Stimulated activated CD8-positive, alpha-beta memory T cell treated with anti-CD3 and anti-CD28 coated beads, Interleukin-12 subunit alpha, Interleukin-12 subunit beta, amount 100 ng/mL, for 1 hour (primary cell): Measurements from ENCODE around the gene PVALEF.

Experiments
- DNase-seq: peaks from one replicate; pipeline ENCODE4 v3.0.0-alpha.2; 2020; ENCODE audit warnings: low read depth

The PVALEF gene

GRCh38 chr17:81165246-81166032, at the start of gene PVALEF:
Gene PVALEF, plus strand, starts transcription at chr17:81165507. Its CDS starts 15,720 bp downstream, at chr17:81181227.
- DNase-seq, result no peak

GRCh38 chr17:81115749-81116464, 49.4 kb upstream of the PVALEF start:
- DNase-seq, result no peak

DNA sequence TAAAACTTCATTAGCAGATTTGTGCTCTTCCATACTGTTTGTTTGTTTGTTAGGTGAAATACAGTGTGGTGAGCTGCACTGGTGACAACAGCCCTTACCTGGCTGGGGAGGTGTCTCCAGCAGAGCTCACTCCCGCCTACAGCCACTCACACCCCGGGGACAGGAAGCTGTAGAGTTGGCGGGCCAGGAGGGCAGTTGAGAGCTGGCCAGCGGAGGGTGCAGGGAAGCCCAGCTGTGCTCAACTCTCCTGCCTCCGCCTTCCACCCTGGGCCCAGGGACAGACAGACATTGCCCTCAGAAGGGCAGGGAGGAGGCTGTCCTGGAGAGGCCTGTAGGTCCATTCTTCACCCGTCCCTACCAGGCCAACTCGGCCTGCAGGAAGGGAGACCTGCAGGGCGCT, 48.6 kb upstream of the PVALEF start:
- DNase-seq, result no peak

GRCh38 chr17:81117672-81118198, 47.6 kb upstream of the PVALEF start:
- no peak for DNase-seq

DNA sequence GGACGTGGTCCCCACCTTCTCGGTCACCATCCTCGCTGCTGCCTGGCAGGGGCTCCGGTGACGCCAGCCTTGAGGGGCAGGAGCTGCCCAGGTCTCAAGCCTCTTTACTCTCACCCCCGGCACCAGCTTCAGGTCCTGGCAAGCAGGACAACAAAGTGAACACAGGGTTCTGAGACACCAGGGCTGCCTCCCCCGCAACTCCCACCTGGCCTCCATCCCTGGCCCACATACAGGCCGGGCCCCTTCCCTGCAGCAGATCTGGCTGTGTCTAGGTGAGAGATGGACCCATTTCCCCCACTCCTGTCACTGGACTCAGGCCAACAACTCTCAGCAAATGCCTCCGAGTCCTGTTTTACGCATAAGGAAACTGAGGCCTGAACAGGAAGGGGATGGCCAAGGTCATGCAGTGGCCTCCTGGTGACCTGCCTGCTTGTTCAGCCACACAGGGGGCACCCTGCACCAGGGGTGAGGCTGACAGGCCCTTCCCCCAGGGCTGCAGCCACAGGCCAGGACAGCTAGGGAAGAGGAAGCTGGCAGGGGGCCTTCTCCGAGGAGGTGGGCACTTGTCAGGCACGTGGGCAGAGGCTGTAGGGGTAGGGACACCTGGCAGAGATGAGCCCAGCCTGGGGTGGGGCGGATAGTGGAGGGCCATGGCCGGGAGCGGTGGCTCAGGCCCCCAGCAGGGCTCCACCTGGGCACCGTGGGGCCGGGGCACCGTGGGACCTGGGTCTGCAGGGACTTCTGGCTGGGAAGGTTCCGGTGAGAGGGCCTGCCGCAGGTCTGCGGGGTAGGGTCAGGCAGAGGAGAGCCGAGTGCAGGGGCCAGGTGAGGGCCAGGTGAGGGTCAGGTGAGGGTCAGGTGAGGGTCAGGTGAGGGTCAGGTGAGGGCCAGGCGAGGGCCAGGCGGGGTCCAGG, 46.7 kb upstream of the PVALEF start:
- no peak for DNase-seq

DNA sequence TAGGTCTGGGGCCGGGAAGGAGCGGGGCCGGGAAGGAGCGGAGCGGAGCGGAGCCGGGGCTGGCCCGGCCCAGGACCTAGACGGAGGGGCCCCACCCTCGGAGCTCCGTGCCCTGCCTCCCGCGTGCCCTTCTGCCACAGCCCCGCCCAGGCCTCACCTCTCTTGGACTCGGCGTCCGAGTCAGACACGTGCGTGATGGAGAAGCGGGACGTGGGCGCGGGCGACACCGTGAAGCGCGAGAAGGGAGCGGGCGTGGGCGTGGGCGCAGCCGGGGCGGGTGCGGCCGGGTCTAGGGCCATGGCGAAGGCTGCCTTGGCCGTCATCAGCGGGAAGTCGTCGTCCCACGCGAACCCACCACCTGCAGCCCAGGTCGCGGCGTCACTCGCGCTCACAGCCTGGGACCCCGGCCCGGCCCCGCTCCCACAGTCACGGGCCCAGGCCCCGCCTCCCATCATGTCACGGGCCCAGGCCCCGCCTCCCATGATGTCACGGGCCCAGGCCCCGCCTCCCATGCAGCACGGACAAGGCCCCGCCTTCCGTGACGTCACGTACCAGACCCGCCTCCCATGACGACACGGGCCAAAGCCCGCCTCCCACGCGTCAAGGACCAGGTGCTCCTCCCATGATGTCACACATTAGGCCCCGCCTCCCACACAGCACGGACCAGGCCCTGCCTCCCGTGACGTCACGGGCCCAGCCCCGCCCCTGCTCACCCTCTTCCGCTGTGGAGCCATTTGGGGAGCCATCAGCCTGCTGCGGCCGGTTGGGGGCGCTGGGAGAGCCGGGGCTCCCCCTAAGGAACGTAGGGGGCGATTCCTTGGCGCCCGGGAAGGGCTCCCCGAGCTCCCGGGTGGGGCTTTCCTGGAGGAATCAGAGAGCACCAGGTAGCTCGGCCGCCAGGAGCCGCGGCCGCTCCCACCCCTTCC, 45.8 kb upstream of the PVALEF start:
- DNase-seq, result peak; percentile 61

DNA sequence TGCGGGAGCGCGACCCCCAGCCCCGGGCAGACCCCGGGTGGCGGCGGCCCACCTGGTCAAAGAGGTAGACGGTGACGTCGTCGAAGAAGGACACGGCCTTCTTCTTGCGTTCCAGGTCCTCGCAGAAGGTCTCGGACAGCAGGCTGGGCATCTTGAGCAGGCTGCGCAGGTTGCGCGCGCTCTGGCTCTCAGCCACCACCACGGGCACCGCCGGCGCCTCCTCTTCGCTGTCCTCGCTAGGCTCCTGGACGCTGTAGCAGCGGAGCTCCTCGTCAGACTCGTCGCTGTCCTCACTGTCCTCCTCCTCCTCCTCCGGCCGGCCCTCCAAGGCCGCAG, 45.2 kb upstream of the PVALEF start:
- DNase-seq, result no peak

- DNase-seq, result no peak
Observed at GRCh38 chr17:81120695-81121621, 44.3 kb upstream of the PVALEF start.

- no peak for DNase-seq
Observed at GRCh38 chr17:81121841-81122733, 43.2 kb upstream of the PVALEF start.

- no peak for DNase-seq
Observed at GRCh38 chr17:81123052-81124048, 42.0 kb upstream of the PVALEF start.

GRCh38 chr17:81124377-81124776, 40.9 kb upstream of the PVALEF start:
- DNase-seq, result no peak

DNA sequence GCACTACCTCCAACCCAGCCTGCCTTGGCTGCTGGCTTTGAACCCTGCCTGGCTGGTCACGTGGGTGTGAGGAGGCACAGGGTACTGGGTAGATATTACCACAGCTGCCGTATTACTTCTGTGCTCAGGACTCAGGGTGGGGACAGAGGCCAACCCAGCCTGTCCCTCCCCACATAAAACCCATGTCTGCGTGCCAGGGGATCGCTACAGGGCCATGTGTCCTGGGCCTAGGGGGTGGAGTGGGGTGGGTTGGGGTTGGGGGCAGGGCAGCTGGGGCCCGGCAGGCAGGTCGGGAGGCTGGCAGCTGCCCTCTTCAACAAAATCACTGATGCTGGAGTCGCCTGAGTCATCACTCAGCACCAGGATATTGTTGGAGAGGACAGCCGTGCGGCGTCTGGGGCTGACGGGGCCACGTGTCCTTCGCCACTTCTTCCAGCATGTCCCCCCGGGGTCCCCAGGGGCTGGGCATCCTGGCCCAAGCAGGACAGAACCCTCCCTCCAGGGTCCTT, 39.7 kb upstream of the PVALEF start:
- DNase-seq, result no peak

DNA sequence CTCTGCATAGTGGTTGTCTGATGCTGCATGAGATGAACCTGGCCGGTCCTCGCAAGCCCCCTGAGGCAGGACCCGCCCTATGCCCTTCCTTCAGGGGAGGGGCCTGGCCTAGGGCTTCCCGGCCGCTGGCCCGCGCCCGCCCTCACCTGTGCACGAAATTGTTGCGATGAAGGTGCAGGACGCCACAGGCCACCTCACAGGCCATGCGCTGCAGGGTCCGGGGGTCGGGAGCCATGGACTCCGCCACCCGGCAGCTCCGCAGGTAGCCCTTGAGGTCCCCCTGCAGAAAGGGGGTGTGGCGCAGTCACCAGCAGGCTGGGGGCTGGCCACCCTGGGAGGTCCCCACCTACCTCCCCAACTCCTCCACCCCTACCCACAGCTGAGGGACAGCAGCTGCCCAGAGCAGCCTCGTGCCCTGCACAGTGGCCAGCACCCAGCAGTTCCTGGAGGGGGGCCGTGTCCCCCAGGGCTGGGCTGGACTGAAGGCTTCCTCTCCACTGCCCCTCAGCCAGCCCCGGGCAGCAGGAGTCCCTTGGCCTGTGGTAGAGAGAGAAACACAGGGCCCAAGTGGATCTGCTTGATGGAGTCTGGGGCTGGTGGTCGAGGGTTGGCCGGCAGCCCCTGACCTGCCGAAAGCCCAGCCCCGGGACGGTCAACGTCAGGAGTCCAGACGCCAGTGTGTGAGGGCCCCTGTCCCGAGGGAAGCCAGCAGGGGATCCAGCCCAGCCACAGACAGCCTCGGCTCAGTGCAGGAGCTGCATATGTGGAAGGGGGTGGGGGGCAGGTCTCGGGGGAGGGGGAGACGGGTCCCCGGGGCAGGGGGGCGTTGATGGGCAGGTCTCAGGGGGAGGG, 38.8 kb upstream of the PVALEF start:
- no peak for DNase-seq

DNA sequence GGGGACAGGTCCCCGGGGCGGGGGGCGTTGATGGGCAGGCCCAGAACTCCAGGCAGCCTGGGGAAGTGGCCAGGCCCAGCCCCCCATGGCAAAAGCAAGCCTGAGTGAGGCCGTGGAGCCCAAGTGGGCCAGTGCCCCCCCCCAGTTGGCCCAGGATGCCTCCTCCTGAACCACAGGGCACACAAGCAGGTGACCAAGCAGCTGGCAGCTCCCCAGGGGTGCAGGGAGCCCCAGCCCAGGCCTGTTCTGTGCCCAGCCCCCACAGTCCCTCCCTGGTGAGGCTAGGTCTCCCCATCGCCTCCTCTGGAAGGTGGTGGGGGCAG, 38.2 kb upstream of the PVALEF start:
- DNase-seq, result no peak

DNA sequence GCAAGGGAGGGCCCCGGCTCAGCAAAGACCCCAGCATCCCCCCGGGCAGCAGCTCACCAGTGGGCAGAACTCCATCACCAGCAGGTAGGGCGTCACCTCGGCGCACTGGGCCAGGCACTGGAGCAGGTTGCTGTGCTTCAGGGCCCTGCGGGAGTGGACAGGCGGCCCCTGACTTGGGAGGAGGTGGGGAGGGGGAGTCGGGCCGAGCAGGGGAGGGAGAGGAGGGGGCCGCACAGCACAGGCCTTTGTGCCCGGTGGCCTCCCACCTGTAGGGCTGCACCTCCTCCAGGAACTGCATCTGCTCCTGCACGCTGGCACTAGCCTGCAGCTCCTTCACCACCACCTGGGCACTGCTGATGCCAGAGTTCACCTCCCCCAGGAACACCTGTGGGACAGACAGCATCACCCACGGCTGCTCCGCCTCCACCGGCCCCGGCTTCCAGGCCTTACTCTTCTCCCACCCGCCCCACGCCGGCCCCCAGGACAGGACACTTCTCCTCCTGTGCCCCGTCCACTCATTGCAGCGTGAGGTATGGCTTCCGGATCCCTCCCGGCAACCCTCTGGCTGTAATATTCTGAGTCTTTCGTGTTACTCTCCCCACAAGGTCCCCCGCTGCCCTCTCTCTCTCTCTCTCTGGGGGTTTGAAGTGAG, 37.7 kb upstream of the PVALEF start:
- no peak for DNase-seq

DNA sequence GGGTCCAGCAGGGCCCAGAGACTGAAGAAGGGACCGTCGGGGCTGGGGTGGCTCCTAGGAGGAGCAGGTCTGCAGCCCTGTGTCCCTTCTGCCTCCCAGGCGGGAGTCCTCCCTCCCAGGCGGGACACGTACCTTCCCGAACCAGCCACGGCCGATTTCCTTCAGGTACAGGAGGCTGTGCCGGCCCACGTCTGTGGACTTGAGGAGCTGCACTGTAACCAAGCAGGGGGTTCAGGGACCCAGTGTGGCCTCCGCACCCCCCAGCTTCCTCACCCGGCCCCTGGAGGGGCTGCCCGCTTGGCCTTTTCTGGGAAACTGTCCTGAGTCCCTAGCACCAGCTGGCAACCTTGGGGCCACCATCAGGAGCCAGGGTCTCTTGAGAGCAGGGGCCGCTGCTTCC, 37.0 kb upstream of the PVALEF start:
- DNase-seq, result no peak
